ENCODE results near the gene ACTN3. TPM values are rescaled to one million over a fixed set of nuclear protein-coding genes. Genes with fewer than 3 reads are reported as not detected.
A peak's percentile ranks its signal among the peaks of the same experiment; 100 is the strongest.
"Not testable (repeated sequence)": the region's sequence is repeated elsewhere in the genome, so short reads cannot be mapped to it uniquely, and the experiment has no call there.

ACTN3 gene
- total RNA-seq, 1 donor from 2014 or later, result not detected

GRCh38 chr11:66562907-66563583 lies 16.3 kb downstream of the ACTN3 start:
- no peak for DNase-seq (ENCODE audit: low spot score in 2 of 2)
- FAIRE-seq, result no peak

- FAIRE-seq, result no peak
- DNase-seq (ENCODE audit: low spot score in 2 of 2), result no peak
Measured at GRCh38 chr11:66563832-66564231, 17.1 kb downstream of the ACTN3 start.

- FAIRE-seq (no peak), DNase-seq (ENCODE audit: low spot score in 2 of 2) (no peak)
Measured at GRCh38 chr11:66564538-66564937, 17.8 kb downstream of the ACTN3 start.

- FAIRE-seq (no peak), DNase-seq (ENCODE audit: low spot score in 2 of 2) (no peak)
Measured at GRCh38 chr11:66564984-66565383, 18.3 kb downstream of the ACTN3 start.

- no peak for FAIRE-seq
- no peak for DNase-seq (ENCODE audit: low spot score in 2 of 2)
Measured at GRCh38 chr11:66566221-66566620, 19.5 kb downstream of the ACTN3 start.

GRCh38 chr11:66567787-66568123 lies 21.1 kb downstream of the ACTN3 start:
- DNase-seq (ENCODE audit: low spot score in 2 of 2) (no peak), FAIRE-seq (no peak)

GRCh38 chr11:66568124-66568916 lies 21.6 kb downstream of the ACTN3 start, which contains the start of gene CTSF:
TSS of gene CTSF (minus strand) at chr11:66568606. CDS start at chr11:66568486, 120 bp downstream.
- DNase-seq (ENCODE audit: low spot score in 2 of 2), result peak; percentile 99
- no peak for FAIRE-seq

- FAIRE-seq (no peak), DNase-seq (ENCODE audit: low spot score in 2 of 2) (no peak)
Measured at GRCh38 chr11:66569076-66569475, 22.4 kb downstream of the ACTN3 start.

GRCh38 chr11:66570079-66570849 lies 23.6 kb downstream of the ACTN3 start:
- no peak for DNase-seq (ENCODE audit: low spot score in 2 of 2)
- FAIRE-seq, result no peak

- FAIRE-seq, result no peak
- DNase-seq (ENCODE audit: low spot score in 2 of 2), result no peak
Measured at GRCh38 chr11:66570850-66571180, 24.1 kb downstream of the ACTN3 start.

- FAIRE-seq, result no peak
Measured at GRCh38 chr11:66579017-66579606, 32.4 kb downstream of the ACTN3 start.

GRCh38 chr11:66580803-66581202 lies 34.1 kb downstream of the ACTN3 start:
- FAIRE-seq, result no peak

More at GRCh38 chr11:66579017-66579606, 32.4 kb downstream of the ACTN3 start:
- peak; percentile 68 to 85 for DNase-seq (ENCODE audit: low spot score in 2 of 2)

GRCh38 chr11:66581261-66581660 lies 34.6 kb downstream of the ACTN3 start:
- DNase-seq (ENCODE audit: low spot score in 2 of 2) (no peak), FAIRE-seq (no peak)

More at GRCh38 chr11:66580803-66581202, 34.1 kb downstream of the ACTN3 start:
- DNase-seq (ENCODE audit: low spot score in 2 of 2), result no peak

- FAIRE-seq; DNase-seq (ENCODE audit: low spot score in 2 of 2): not testable (repeated sequence)
Measured at GRCh38 chr11:66582565-66583147, 36.0 kb downstream of the ACTN3 start.

GRCh38 chr11:66585447-66585846 lies 38.7 kb downstream of the ACTN3 start:
- not testable (repeated sequence) for FAIRE-seq; DNase-seq (ENCODE audit: low spot score in 2 of 2)

GRCh38 chr11:66586136-66586535 lies 39.4 kb downstream of the ACTN3 start:
- no peak for DNase-seq (ENCODE audit: low spot score in 2 of 2)
- FAIRE-seq, result no peak

- not testable (repeated sequence) for FAIRE-seq; DNase-seq (ENCODE audit: low spot score in 2 of 2)
Measured at GRCh38 chr11:66589315-66589714, 42.6 kb downstream of the ACTN3 start.

GRCh38 chr11:66589996-66590675 lies 43.4 kb downstream of the ACTN3 start:
- no peak for DNase-seq (ENCODE audit: low spot score in 2 of 2)

GRCh38 chr11:66591175-66591574 lies 44.5 kb downstream of the ACTN3 start:
- DNase-seq (ENCODE audit: low spot score in 2 of 2) (no peak), FAIRE-seq (no peak)

More at GRCh38 chr11:66589996-66590675, 43.4 kb downstream of the ACTN3 start:
- FAIRE-seq, result no peak
